ENCODE data around the gene GLUD1.

DNA sequence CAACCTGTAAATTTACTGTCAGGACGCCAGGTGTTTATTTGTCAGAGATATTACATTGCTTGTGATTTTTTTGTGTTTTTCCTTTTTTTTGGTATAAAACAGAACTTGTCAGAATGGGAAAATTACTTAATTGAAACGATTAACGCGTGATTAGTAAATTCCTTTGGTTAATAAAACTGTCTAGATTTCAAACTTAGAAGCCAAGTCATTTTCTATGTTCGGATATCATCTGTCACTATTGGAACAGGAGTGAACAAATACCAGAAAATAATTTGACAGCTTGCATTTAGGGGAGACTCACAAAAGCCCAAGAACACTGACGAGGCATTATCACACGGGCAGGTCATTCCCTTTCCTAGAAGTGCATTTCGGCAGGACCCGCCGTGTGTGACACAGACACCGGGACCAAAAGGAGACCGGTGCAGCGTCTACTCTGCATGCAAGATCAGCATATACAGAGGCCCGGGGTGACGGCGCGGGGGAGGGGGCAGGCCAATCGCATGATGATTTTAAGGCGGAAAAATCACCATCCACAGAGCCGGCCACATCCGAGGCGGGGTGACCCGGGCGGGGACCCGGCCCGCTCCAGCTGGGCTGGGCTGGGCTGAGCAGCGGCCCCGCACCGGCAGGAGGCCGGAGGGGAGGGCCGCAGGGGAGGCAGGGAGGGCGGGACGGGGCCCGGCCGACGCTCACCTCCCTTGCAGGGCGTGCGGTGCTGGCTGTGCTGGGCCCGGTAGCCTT is 841 bp downstream of the GLUD1 start:
- TF ChIP-seq EP300 (IDR thresholded peaks at IDR 0.05) (no peak), CBX2 (IDR thresholded peaks at IDR 0.05; ENCODE audit: borderline replicate concordance, low read depth) (no peak), JUN (IDR thresholded peaks at IDR 0.05) (no peak; a peak in 1 of 5 replicates)
- TF ChIP-seq, protein P1, sequence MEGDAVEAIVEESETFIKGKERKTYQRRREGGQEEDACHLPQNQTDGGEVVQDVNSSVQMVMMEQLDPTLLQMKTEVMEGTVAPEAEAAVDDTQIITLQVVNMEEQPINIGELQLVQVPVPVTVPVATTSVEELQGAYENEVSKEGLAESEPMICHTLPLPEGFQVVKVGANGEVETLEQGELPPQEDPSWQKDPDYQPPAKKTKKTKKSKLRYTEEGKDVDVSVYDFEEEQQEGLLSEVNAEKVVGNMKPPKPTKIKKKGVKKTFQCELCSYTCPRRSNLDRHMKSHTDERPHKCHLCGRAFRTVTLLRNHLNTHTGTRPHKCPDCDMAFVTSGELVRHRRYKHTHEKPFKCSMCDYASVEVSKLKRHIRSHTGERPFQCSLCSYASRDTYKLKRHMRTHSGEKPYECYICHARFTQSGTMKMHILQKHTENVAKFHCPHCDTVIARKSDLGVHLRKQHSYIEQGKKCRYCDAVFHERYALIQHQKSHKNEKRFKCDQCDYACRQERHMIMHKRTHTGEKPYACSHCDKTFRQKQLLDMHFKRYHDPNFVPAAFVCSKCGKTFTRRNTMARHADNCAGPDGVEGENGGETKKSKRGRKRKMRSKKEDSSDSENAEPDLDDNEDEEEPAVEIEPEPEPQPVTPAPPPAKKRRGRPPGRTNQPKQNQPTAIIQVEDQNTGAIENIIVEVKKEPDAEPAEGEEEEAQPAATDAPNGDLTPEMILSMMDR (IDR thresholded peaks at IDR 0.05) = no peak
